Hematopoietic multipotent progenitor cell treated with erythropoietin and hydrocortisone succinate and interleukin-3 and kit ligand, for 6 days (in vitro differentiated cells): ENCODE results near the gene ECEL1.

Experiments used
- DNase-seq: peaks from one replicate; pipeline ENCODE4 v3.0.0-alpha.2; 2015

Gene ECEL1

GRCh38 chr2:232496501-232497270, 9.1 kb upstream of the ECEL1 start:
- DNase-seq: no peak

- no peak for DNase-seq
Measured at GRCh38 chr2:232495292-232495691, 7.7 kb upstream of the ECEL1 start.

DNA sequence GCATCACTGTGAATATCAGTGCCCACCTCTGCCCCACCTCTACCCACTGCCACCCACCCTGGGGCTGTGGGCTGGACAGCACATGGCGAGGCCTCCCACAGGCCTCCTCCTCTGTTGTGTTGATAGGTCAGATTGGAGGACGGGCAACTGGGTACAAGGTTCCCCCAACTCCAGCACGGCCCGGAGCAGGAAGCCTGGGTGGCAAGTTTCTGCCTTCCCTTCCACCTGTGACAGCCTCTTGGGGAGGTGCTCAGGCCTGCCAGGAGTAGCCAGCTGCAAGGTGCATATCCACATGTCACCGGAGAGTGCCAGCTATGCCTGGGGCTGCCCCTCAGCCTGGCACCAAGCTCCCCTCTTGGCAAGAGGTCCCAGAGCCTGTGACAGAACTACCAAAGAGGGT, 6.9 kb upstream of the ECEL1 start:
- no peak for DNase-seq

DNA sequence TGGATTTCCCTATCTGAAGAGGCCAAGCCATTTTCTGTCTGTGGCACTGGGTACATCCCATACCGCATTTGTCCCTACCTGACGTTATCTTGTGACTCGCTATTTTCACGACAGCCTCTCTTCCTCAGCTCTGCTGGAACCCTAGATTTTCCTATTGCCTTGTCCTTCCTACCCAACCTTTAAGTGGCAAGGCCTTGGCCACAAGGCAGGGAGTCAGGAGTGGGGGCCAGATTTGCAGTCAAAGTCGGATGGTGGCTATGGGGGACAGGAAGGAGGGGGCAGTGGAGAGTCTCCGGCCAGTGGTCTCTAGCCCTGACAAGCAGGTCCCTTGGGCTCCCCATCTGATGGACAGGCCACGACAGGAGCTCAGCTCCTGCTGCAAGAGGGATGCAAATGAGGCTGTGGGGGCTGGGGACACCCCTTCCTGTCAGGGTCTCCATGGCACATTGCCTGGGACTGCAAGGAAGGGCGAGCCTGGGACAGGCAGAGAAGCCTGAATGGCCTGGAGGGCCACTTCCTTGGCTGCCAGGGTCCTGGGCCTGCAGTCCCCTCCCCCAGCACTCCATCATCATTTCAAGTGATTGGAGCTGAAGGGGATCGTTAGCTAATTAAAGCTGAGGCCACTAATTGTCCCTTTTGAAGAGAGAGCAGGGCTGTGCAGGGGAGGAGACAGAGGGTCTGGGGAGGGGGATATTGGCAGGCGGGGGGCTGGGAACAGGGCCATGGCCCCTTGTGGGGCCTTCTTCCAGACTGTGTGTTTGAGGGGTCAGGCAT, 6.3 kb upstream of the ECEL1 start:
- DNase-seq: no peak

- DNase-seq: no peak
Measured at GRCh38 chr2:232492963-232493700, 5.5 kb upstream of the ECEL1 start.

- DNase-seq: no peak
Measured at GRCh38 chr2:232492236-232492848, 4.7 kb upstream of the ECEL1 start.

DNA sequence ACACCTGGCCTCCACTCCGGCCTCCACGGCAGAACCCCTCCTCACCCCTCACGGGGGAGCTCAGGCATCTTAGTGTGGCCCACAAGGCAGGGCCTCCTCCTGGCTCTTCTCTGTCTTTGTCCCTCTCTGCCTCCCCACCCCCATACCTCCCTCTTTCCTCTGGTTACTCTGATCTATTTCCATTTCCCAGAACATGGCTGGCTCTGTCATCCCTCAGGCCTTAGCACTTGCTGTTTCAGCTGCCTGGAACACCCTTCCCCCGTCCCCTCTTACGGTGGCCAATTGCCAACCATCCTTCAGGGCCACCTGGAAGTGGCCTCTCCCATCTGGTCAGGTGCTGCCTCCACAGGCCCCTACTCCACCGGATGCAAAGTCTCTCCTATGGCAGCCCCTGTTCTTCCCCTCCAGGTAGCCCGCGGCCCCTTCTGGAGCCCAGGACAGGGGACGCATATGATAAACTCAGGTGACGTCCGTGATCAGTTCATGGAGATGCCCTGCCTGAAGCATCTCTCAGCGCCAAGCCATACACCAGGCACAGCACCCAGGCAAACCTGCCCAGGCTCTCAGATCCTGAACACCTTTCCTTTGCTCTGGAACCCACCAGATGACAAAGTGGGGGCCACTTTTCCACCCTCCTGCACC, 3.6 kb upstream of the ECEL1 start:
- no peak for DNase-seq

DNA sequence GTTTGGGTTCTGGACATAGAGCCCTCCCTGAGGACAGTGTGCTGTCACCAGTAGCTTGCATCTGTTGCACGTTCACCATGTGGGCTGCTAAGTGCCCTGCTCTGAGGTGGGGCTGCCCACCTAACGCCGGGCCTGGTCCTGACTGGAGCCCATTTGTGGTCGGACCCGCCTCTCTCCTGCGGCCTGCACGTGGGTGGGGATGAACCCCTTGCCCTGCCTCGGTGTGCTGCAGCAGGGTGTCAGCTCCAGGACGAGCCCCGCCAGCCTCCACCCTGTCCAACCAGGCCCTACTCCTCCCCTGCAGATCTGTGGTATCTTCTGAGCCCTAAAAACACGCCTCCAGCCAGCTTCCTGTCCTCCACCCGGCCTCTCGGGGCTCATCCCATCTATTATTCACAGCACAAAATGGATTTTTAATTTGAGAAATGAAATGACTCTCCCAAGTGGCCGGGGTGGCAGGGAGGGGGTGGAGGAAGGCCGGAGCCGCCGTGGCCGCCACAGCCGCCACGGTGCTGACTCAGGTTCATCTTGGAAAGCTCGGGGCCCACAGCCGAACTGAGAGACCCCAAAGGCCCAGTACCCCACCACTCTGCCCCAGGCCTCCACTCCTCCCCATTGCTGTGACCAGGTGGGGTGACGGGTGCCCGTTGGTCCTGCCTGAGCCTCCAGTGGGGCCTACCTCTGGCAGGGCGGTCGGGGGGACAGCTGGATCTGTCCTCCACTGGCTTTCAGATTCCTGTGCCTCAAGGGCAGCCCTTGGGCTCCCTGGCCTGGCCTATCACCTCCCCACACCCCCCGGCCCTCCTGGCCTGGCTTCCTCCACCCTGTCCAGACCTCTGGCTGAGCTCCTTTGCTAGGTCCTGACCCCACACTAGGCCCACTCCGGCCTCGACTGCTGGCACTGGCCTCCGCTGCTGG, 2.8 kb upstream of the ECEL1 start:
- no peak for DNase-seq

GRCh38 chr2:232489516-232490220, 2.0 kb upstream of the ECEL1 start:
- no peak for DNase-seq

GRCh38 chr2:232488721-232489300, 1.2 kb upstream of the ECEL1 start:
- no peak for DNase-seq

GRCh38 chr2:232488097-232488711, 570 bp upstream of the ECEL1 start:
- no peak for DNase-seq

GRCh38 chr2:232486558-232487384, 863 bp downstream of the ECEL1 start:
- DNase-seq: no peak

GRCh38 chr2:232485757-232486557, 1.7 kb downstream of the ECEL1 start:
- no peak for DNase-seq

GRCh38 chr2:232485348-232485756, 2.3 kb downstream of the ECEL1 start:
- no peak for DNase-seq

GRCh38 chr2:232484628-232485347, 2.8 kb downstream of the ECEL1 start:
- DNase-seq: no peak

DNA sequence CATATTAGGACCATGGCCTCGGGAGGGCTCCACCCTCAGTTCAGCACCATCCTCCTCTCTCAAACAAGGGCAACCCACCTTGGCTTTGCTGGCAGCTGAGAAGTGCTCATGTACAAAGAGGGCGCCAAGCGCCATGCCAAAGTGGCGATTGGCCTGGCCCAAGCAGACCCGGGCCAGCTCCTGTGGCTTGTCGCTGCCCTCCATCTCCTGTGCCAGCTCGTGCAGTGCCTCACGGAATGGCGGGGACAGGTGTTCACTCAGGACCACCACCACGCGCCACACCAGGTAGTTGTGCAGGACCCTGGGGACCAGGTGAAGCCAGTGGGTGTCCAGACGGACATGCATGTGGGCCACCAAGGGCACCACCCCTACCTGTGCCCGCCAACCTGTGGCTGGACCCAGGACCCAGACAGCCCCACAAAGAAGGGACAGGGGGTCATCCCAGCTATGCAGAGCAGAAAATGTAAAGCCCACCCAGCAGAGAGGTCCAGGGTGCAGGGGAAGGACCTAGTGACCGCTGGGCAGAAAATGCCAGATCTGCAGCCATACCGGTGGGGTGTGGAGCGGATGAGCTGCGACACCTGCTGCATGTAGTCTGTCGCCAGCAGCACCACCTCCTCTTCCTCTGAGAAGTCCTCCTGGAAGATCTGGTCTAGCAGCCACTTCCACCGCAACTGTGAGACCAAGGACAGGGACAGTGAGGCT, 3.6 kb downstream of the ECEL1 start:
- no peak for DNase-seq
